CD14-positive monocyte (primary cell): ENCODE results near the gene LRRC61. TPM values are rescaled to one million over a fixed set of nuclear protein-coding genes. Genes with fewer than 3 reads are reported as not detected.

Experiments
- DNase-seq, 3 donors: peaks; one replicate each; pipeline ENCODE4 v3.0.0-alpha.2; 2011 to 2022
- H2AFZ ChIP-seq: 2 replicates; pipeline ENCODE4 v1.6.0; 2012; ENCODE audit warnings: mild to moderate bottlenecking, low read depth, low read length, inconsistent platforms; ENCODE audit not compliant: insufficient read depth, poor library complexity, severe bottlenecking
- H3K27ac ChIP-seq, 2 donors: 1 replicate in 1 of 2; 2 replicates in 1 of 2; pipeline ENCODE4 v1.5.1; 2012 to 2013; ENCODE audit warnings: low read length in 2 of 2, control low read depth in 1 of 2, inconsistent platforms in 1 of 2, low read depth in 1 of 2, mild to moderate bottlenecking in 1 of 2
- H3K27me3 ChIP-seq, 2 donors: one replicate each; pipeline versions ENCODE4 v1.6.0 to v1.6.1; 2011 to 2013; ENCODE audit warnings: low read length in 2 of 2; ENCODE audit not compliant: control insufficient read depth in 2 of 2, insufficient read depth in 2 of 2
- H3K36me3 ChIP-seq, 2 donors: replicated peaks in 1 of 2; 1 replicate in 1 of 2; 2 replicates in 1 of 2; pipeline versions ENCODE4 v1.5.1 to v1.6.1; 2012 to 2013; ENCODE audit warnings: low read length in 2 of 2, control low read depth in 1 of 2, inconsistent platforms in 1 of 2, mild to moderate bottlenecking in 1 of 2; ENCODE audit not compliant: insufficient read depth in 2 of 2, control insufficient read depth in 1 of 2
- H3K4me1 ChIP-seq, 2 donors: 1 replicate in 1 of 2; 2 replicates in 1 of 2; pipeline versions ENCODE4 v1.5.1 to v1.6.1; 2012 to 2013; ENCODE audit warnings: low read length in 2 of 2, control low read depth in 1 of 2, inconsistent platforms in 1 of 2, mild to moderate bottlenecking in 1 of 2, moderate library complexity in 1 of 2; ENCODE audit not compliant: insufficient read depth in 2 of 2, control insufficient read depth in 1 of 2
- H3K4me2 ChIP-seq: replicated peaks from 2 replicates; pipeline ENCODE3; 2012; ENCODE audit warnings: low read length, moderate library complexity, mild to moderate bottlenecking; ENCODE audit not compliant: poor library complexity, severe bottlenecking; ENCODE audit errors: extremely low read depth
- H3K4me3 ChIP-seq, 3 experiments: fragments of 200-600 bp in 1 of 3; sonication (generic) in 1 of 3; replicated peaks in 1 of 3; 1 replicate in 2 of 3; 2 replicates in 1 of 3; pipeline ENCODE4 v1.5.1; 2011 to 2013; ENCODE audit warnings: low read length in 3 of 3, mild to moderate bottlenecking in 3 of 3, control low read depth in 2 of 3, low read depth in 2 of 3, inconsistent platforms in 1 of 3, moderate library complexity in 1 of 3
- H3K79me2 ChIP-seq: 2 replicates; pipeline ENCODE4 v1.6.0; 2012; ENCODE audit warnings: mild to moderate bottlenecking, control low read depth, inconsistent platforms, low read length, moderate library complexity; ENCODE audit not compliant: insufficient read depth
- H3K9ac ChIP-seq: 2 replicates; pipeline ENCODE4 v1.6.0; 2017; ENCODE audit warnings: low read length, mild to moderate bottlenecking; ENCODE audit not compliant: insufficient read depth, poor library complexity, severe bottlenecking
- H3K9me3 ChIP-seq, 2 donors: replicated peaks in 1 of 2; 1 replicate in 1 of 2; 2 replicates in 1 of 2; pipeline versions ENCODE4 v1.5.1 to v1.6.1; 2012 to 2013; ENCODE audit warnings: low read length in 2 of 2, control low read depth in 1 of 2; ENCODE audit not compliant: control insufficient read depth in 1 of 2, insufficient read depth in 1 of 2
- H4K20me1 ChIP-seq: 2 replicates; pipeline ENCODE4 v1.6.0; 2012; ENCODE audit warnings: mild to moderate bottlenecking, low read length, control low read depth, moderate library complexity; ENCODE audit not compliant: insufficient read depth
- H3K27ac Mint-ChIP-seq, 7 donors: one replicate each; pipeline ENCODE4 v1.8.0; 2020; ENCODE audit warnings: mild to moderate bottlenecking in 7 of 7, mixed read lengths in 7 of 7, moderate library complexity in 6 of 7, inconsistent platforms in 2 of 7
- H3K27me3 Mint-ChIP-seq, 3 donors: one replicate each; pipeline ENCODE4 v1.8.0; 2021 to 2022; ENCODE audit warnings: low read depth in 3 of 3, mild to moderate bottlenecking in 3 of 3, mixed read lengths in 3 of 3, moderate library complexity in 3 of 3, inconsistent platforms in 1 of 3
- H3K36me3 Mint-ChIP-seq, 2 donors: one replicate each; pipeline ENCODE4 v1.8.0; 2020; ENCODE audit warnings: mixed read lengths in 2 of 2, inconsistent platforms in 1 of 2, mild to moderate bottlenecking in 1 of 2
- H3K4me1 Mint-ChIP-seq: one replicate; pipeline ENCODE4 v1.8.0; 2020; ENCODE audit warnings: mild to moderate bottlenecking, mixed read lengths
- H3K4me3 Mint-ChIP-seq, 2 donors: one replicate each; pipeline ENCODE4 v1.8.0; 2020; ENCODE audit warnings: mild to moderate bottlenecking in 2 of 2, mixed read lengths in 2 of 2, moderate library complexity in 1 of 2
- H3K9me3 Mint-ChIP-seq, 7 donors: one replicate each; pipeline ENCODE4 v1.8.0; 2020 to 2022; ENCODE audit warnings: mixed read lengths in 7 of 7, mild to moderate bottlenecking in 6 of 7, moderate library complexity in 6 of 7, inconsistent platforms in 2 of 7
- WGBS: methylation state at CpG from one replicate; pipeline ENCODE4 v1.1.5; 2013; ENCODE audit warnings: missing lambda C conversion rate; ENCODE audit not compliant: insufficient coverage; 5-methylcytosine and 5-hydroxymethylcytosine counted together
- intact Hi-C, 2 donors: fragments of 100-400 bp; cut with micrococcal nuclease; formaldehyde crosslinking; loops; one replicate each; pipeline versions ENCODE4 v1.15.0 to v1.15.1; 2023
- polyA plus RNA-seq, 3 donors: library from polyadenylated mRNA; depleted of rRNA in 1 of 3; unstranded in 2 of 3; stranded (reverse) in 1 of 3; fragments of 300-500 nt in 2 of 3; fragments of >200 nt in 1 of 3; fragmentation: Illumina TruSeq in 2 of 3; gene quantifications; 1 replicate in 2 of 3; 2 replicates in 1 of 3; pipeline ENCODE4 v1.2.3, GENCODE V29; 2012 to 2021
- TF ChIP-seq, protein P1 (sequence below): fragments of 200-600 bp; IDR thresholded peaks from one replicate; pipeline ENCODE4 v1.8.0; 2022; ENCODE audit warnings: antibody characterized with exemption, mild to moderate bottlenecking

Gene LRRC61
- polyA plus RNA-seq, 3 donors = 1.4 to 8.6 (median 5.7) TPM

DNA sequence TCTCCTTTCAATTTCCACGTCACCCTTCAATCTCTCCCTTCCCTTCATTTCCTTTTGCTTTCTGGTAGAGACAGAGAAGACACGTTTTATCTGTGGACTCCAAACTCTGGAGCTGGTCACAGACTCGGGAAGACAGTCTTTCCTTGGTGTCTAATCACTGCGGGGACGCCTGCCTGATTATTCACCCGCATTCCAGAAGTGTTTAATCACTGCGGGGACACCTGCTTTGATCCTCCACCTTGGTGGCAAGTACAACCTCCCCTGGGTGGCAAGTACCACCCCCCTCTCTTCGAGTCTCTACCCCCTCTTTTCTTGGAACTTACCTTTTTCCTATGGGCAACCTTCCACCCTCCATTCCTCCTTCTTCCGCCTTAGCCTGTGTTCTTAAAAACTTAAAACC is 15.3 kb upstream of the LRRC61 start:
- Histone ChIP-seq H3K4me3 (no peak overlapping the region), H4K20me1 (no peaks in the 10 kb centered on the region), H2AFZ (no peak overlapping the region), H3K79me2 (no peaks in the 10 kb centered on the region), H3K9ac (no peak overlapping the region), H3K4me1 (peaks cover 0 to under 1% of the 10 kb centered on the region in 2 donors), H3K36me3 (no peaks in the 10 kb centered on the region), H3K27me3 (no peaks in the 10 kb centered on the region), H3K9me3 (no peaks in the 10 kb centered on the region), H3K4me2 (no peak overlapping the region), H3K27ac (no peak overlapping the region)
- WGBS = 96% methylated on average over 7 of the region's 9 CpGs
- peaks cover 0 to 1% (median 0%) of the 10 kb centered on the region in 3 donors for H3K27me3 Mint-ChIP-seq
- TF ChIP-seq, protein P1, sequence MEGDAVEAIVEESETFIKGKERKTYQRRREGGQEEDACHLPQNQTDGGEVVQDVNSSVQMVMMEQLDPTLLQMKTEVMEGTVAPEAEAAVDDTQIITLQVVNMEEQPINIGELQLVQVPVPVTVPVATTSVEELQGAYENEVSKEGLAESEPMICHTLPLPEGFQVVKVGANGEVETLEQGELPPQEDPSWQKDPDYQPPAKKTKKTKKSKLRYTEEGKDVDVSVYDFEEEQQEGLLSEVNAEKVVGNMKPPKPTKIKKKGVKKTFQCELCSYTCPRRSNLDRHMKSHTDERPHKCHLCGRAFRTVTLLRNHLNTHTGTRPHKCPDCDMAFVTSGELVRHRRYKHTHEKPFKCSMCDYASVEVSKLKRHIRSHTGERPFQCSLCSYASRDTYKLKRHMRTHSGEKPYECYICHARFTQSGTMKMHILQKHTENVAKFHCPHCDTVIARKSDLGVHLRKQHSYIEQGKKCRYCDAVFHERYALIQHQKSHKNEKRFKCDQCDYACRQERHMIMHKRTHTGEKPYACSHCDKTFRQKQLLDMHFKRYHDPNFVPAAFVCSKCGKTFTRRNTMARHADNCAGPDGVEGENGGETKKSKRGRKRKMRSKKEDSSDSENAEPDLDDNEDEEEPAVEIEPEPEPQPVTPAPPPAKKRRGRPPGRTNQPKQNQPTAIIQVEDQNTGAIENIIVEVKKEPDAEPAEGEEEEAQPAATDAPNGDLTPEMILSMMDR = no peak
- H3K4me1 Mint-ChIP-seq = peaks cover 11% of the 10 kb centered on the region
- H3K27ac Mint-ChIP-seq = no peak overlapping the region
- intact Hi-C loops = no loop called here
- no peak overlapping the region for H3K4me3 Mint-ChIP-seq
- H3K36me3 Mint-ChIP-seq = no peaks in the 10 kb centered on the region
- no peak for DNase-seq
- H3K9me3 Mint-ChIP-seq = peaks cover 0 to 12% (median 5%) of the 10 kb centered on the region in 7 donors

DNA sequence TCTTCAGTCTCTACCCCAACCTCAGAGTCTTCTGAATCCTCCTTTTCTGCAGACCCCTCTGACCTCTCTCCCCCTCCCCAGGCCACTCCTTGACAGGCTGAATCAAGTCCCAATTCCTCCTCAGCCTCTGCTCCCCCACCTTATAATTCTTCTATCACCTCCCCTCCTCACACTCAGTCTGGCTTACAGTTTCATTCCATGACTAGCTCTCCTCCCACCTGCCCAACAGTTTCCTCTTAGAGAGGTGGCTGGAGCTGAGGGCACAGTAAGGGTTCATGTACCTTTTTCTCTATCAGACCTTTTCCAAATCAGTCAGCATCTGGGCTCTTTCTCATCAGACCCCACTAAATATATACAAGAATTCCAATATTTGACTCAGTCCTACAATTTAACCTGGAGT is 14.6 kb upstream of the LRRC61 start:
- Histone ChIP-seq H4K20me1 (no peaks in the 10 kb centered on the region), H3K9ac (no peak overlapping the region), H2AFZ (no peak overlapping the region), H3K27me3 (no peaks in the 10 kb centered on the region), H3K36me3 (no peaks in the 10 kb centered on the region), H3K4me2 (no peak overlapping the region), H3K4me3 (no peak overlapping the region), H3K79me2 (no peaks in the 10 kb centered on the region), H3K4me1 (peaks cover 0 to 3% of the 10 kb centered on the region in 2 donors), H3K9me3 (no peaks in the 10 kb centered on the region), H3K27ac (no peak overlapping the region)
- TF ChIP-seq, protein P1 = no peak
- DNase-seq = no peak
- H3K27me3 Mint-ChIP-seq = peaks cover 0 to 1% (median 0%) of the 10 kb centered on the region in 3 donors
- intact Hi-C loops = no loop called here
- H3K27ac Mint-ChIP-seq = no peak overlapping the region
- H3K9me3 Mint-ChIP-seq = peaks cover 0 to 12% (median 5%) of the 10 kb centered on the region in 7 donors
- H3K36me3 Mint-ChIP-seq = no peaks in the 10 kb centered on the region
- peaks cover 17% of the 10 kb centered on the region for H3K4me1 Mint-ChIP-seq
- no peak overlapping the region for H3K4me3 Mint-ChIP-seq
